ENCODE measurements around the gene TTYH3. TPM values are rescaled to one million over a fixed set of nuclear protein-coding genes. Genes with fewer than 3 reads are reported as not detected.
"Not testable (repeated sequence)": the region's sequence is repeated elsewhere in the genome, so short reads cannot be mapped to it uniquely, and the experiment has no call there.

Gene TTYH3
- total RNA-seq, 1 donor from 2014 or later = 106 TPM

DNA sequence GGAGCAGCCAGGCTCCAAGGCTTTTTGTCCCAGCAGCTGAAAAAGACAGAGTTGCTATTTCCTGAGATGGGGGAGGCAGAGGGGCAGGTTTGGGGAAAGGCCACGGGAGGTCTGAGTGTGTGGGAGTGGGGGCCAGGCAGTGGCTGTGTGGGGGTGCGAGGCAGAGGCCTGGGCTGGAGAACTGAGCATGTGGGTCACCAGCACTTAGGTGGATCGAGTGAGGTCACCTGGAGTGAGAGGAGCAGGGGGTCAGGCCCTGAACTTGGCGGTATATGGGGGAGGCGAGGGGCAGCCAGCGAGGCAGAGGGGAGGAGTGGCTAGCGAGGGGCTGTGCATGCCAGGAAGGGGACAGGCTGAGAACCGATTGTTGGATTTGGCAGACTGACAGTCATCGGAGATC, 44.7 kb upstream of the TTYH3 start:
- no peak overlapping the region for H3K4me3 ChIP-seq (ENCODE audit: low read depth, low read length)
- no peak for DNase-seq (ENCODE audit: low read depth)
- H3K36me3 ChIP-seq (ENCODE audit: control insufficient read depth, insufficient read depth, low read length) = no peaks in the 10 kb centered on the region
- H3K27me3 ChIP-seq (ENCODE audit: control insufficient read depth, insufficient read depth, low read length) = no peaks in the 10 kb centered on the region
- TF ChIP-seq, protein P1, sequence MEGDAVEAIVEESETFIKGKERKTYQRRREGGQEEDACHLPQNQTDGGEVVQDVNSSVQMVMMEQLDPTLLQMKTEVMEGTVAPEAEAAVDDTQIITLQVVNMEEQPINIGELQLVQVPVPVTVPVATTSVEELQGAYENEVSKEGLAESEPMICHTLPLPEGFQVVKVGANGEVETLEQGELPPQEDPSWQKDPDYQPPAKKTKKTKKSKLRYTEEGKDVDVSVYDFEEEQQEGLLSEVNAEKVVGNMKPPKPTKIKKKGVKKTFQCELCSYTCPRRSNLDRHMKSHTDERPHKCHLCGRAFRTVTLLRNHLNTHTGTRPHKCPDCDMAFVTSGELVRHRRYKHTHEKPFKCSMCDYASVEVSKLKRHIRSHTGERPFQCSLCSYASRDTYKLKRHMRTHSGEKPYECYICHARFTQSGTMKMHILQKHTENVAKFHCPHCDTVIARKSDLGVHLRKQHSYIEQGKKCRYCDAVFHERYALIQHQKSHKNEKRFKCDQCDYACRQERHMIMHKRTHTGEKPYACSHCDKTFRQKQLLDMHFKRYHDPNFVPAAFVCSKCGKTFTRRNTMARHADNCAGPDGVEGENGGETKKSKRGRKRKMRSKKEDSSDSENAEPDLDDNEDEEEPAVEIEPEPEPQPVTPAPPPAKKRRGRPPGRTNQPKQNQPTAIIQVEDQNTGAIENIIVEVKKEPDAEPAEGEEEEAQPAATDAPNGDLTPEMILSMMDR (IDR thresholded peaks at IDR 0.05; ENCODE audit: insufficient read depth, low read length, poor library complexity, severe bottlenecking) = no peak

DNA sequence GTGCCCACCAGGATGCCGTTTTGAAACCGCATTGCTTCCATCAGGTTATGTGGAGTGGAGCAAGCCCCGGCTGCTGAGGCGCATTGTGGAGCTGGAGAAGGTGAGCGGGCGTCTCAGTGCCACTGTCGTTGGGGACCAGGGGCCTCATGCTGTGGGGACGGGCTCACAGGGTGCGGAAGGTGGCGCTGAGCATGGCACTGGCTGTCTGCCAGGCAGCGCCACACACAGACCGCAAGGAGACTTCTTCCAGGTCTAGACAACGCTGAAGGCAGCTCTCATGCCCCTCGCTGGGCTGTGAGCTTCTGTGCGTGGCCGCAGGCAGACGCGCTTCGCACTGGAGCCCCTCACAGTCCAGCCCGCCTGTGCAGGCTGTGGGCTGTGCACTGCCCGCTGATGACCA, 44.0 kb upstream of the TTYH3 start:
- DNase-seq (ENCODE audit: low read depth) = no peak
- H3K27me3 ChIP-seq (ENCODE audit: control insufficient read depth, insufficient read depth, low read length) = no peaks in the 10 kb centered on the region
- TF ChIP-seq, protein P1 (IDR thresholded peaks at IDR 0.05; ENCODE audit: insufficient read depth, low read length, poor library complexity, severe bottlenecking) = no peak
- H3K36me3 ChIP-seq (ENCODE audit: control insufficient read depth, insufficient read depth, low read length) = no peaks in the 10 kb centered on the region
- no peak overlapping the region for H3K4me3 ChIP-seq (ENCODE audit: low read depth, low read length)

DNA sequence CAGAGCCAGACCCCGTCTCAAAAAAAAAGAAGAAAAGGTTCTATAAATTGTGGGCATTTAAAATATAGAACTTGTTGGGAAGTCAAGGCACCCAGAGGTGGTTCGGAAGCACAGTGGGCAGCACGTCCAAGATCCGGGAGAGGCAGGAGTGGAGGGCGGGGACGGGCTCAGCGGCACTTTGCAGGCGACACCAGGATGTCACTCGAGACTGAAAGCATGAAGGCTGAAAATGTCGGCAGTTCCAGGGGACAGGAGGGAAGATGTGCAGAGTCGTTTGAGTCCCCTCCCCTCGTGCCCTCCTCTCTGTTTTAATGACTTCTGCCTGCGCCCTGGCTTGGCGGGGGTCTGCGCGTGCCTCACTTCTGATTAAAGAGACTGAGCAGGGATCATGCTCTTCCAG, 42.4 kb upstream of the TTYH3 start:
- H3K36me3 ChIP-seq (ENCODE audit: control insufficient read depth, insufficient read depth, low read length) = no peaks in the 10 kb centered on the region
- TF ChIP-seq, protein P1 (IDR thresholded peaks at IDR 0.05; ENCODE audit: insufficient read depth, low read length, poor library complexity, severe bottlenecking) = no peak
- no peak overlapping the region for H3K4me3 ChIP-seq (ENCODE audit: low read depth, low read length)
- no peaks in the 10 kb centered on the region for H3K27me3 ChIP-seq (ENCODE audit: control insufficient read depth, insufficient read depth, low read length)
- no peak for DNase-seq (ENCODE audit: low read depth)

DNA sequence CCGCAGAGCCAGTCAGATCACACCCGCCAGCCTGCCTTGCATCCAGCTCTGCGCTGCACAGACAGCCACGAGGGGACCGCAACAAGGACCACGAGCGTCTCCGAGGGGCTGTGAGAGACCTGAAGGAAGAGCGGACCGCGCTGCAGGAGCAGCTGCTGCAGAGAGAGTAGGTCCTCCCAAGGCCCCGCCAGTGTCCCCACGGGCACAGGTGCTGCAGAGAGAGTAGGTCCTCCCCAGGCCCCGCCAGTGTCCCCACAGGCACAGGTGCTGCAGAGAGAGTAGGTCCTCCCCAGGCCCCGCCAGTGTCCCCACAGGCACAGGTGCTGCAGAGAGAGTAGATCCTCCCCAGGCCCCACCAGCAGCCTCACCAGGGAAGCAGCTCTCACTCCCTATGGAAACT, 41.8 kb upstream of the TTYH3 start:
- H3K4me3 ChIP-seq (ENCODE audit: low read depth, low read length); H3K27me3 ChIP-seq (ENCODE audit: control insufficient read depth, insufficient read depth, low read length); DNase-seq (ENCODE audit: low read depth); H3K36me3 ChIP-seq (ENCODE audit: control insufficient read depth, insufficient read depth, low read length): not testable (repeated sequence)

DNA sequence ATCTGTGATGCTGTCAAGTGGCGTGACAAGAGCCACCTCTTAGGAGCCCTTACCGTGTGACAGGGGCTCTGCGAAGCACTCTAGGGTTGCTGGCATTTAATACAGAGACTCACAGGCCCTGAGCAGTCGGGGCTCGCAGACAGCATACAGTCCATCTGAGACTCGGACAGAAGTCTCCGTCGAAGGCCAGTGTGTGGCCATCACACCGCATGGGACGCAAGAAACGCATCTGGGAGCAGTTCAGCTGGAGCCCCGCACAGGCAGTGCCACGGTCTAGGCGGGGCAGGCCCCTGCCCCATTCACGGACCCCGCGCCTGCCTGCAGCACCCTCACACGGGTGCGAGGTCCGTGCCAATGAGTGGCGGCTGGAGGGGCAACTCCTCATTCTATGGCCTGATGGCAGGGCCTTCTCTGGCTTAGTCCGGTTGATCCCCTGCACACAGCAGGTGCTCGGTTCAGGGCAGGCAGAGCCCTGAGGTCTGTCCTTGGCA, 39.4 kb upstream of the TTYH3 start:
- H3K27me3 ChIP-seq (ENCODE audit: control insufficient read depth, insufficient read depth, low read length) = no peaks in the 10 kb centered on the region
- DNase-seq (ENCODE audit: low read depth) = no peak
- H3K36me3 ChIP-seq (ENCODE audit: control insufficient read depth, insufficient read depth, low read length) = peaks cover 3% of the 10 kb centered on the region
- no peak overlapping the region for H3K4me3 ChIP-seq (ENCODE audit: low read depth, low read length)
- TF ChIP-seq, protein P1 (IDR thresholded peaks at IDR 0.05; ENCODE audit: insufficient read depth, low read length, poor library complexity, severe bottlenecking) = no peak

DNA sequence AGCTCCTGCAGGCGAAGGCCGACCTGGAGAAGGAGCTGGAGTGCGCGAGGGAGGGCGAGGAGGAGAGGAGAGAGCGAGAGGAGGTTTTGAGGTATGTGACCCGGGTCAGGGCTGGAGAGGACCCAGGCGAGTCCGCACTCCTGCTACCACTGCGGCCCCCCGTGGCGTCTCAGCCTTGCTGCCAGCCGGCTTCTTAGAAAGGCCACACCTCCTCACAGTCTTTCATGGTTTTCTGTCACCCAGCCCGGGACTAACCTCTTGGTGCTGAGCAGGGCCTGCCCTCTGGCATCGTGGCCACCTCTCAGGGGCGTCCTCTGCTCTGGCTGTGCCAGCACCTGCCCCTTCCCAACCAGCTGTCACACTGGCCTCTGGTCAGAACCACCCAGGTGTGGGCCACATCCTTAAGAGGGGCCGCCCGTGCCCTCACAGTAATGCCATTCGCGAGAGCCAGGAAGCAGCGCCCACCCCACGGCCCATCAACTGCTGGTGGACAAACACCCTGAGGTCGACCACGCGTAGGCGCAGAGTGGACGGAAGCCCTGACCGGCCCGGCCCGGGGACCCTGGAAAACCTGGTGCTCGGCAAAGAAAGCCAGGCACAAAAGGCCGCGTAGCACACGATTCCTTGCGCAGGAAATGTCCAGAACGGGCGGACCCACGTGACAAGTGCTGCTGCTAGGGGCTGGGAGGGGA, 38.6 kb upstream of the TTYH3 start:
- TF ChIP-seq, protein P1 (IDR thresholded peaks at IDR 0.05; ENCODE audit: insufficient read depth, low read length, poor library complexity, severe bottlenecking) = no peak
- H3K27me3 ChIP-seq (ENCODE audit: control insufficient read depth, insufficient read depth, low read length) = no peaks in the 10 kb centered on the region
- DNase-seq (ENCODE audit: low read depth) = no peak

More for the DNA sequence above, 38.6 kb upstream of the TTYH3 start:
- Histone ChIP-seq H3K36me3 (ENCODE audit: control insufficient read depth, insufficient read depth, low read length) (peaks cover 3% of the 10 kb centered on the region), H3K4me3 (ENCODE audit: low read depth, low read length) (no peak overlapping the region)

Measured in kidney epithelial cell (primary cell).